ENCODE data around the gene TBKBP1.

DNA sequence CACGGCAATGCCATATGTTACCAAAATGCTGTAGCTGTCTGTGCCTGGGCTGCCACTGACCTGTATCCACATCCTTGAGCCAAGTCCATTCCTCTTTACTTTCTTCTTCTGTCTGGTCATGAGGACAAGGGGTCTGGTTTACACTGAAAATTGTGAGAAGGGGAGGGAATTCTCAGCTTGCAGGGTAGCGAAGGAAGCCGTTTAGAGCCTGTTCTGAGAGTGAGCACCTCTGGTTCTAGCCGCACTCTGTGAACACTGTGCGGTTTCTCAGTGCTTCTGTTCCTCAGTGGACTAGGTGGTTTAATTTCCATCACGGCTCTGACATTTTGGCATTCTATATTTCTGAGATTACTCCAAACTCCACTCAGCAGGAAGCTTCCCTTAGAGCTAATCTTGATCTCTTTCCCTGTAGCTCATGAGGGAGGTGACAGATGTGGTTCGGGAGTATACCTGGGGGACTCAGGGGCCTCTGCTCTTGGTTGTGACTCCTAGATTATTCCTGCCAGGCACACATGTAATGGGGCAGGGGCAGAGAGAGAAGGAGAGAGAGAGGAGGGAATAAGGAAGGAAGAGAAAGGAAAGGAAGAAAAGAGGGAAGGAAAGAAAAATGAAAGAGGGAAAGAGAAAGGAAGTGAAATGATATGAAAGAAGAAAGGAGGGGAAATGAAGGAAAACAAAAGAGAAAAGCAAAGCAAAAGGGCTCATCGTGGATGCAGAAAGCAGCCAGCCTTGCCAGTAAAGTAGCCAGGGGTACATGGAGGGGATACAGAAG, 24.9 kb downstream of the TBKBP1 start:
- TF ChIP-seq, protein P1, sequence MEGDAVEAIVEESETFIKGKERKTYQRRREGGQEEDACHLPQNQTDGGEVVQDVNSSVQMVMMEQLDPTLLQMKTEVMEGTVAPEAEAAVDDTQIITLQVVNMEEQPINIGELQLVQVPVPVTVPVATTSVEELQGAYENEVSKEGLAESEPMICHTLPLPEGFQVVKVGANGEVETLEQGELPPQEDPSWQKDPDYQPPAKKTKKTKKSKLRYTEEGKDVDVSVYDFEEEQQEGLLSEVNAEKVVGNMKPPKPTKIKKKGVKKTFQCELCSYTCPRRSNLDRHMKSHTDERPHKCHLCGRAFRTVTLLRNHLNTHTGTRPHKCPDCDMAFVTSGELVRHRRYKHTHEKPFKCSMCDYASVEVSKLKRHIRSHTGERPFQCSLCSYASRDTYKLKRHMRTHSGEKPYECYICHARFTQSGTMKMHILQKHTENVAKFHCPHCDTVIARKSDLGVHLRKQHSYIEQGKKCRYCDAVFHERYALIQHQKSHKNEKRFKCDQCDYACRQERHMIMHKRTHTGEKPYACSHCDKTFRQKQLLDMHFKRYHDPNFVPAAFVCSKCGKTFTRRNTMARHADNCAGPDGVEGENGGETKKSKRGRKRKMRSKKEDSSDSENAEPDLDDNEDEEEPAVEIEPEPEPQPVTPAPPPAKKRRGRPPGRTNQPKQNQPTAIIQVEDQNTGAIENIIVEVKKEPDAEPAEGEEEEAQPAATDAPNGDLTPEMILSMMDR (conservative IDR thresholded peaks at IDR 0.05 in 1 of 2, IDR thresholded peaks at IDR 0.05 in 1 of 2; ENCODE audit: low read depth in 1 of 2, low read length in 2 of 2) = no peak
- TF ChIP-seq EZH2 (IDR thresholded peaks at IDR 0.05; ENCODE audit: low read length, missing control alignments) = no peak

All from fibroblast of lung (primary cell).